WTC11 (cell line): Measurements from ENCODE around the gene FXYD3.

Experiments used
- HMGA2 ChIP-seq: fragments of 250-450 bp; sonication (Bioruptor Pico); IDR thresholded peaks from 2 replicates; pipeline ENCODE4 v1.4.0; 2021; ENCODE audit warnings: mild to moderate bottlenecking, moderate library complexity
- SMAD3 ChIP-seq: sonication (generic); formaldehyde crosslinking; IDR thresholded peaks from 2 replicates; pipeline ENCODE4 v1.8.0; 2022; ENCODE audit warnings: missing genetic modification reagents, mild to moderate bottlenecking, borderline replicate concordance
- TCF7 ChIP-seq: sonication (generic); formaldehyde crosslinking; IDR thresholded peaks from 2 replicates; pipeline ENCODE4 v1.8.0; 2022; ENCODE audit warnings: mild to moderate bottlenecking, low read depth, missing genetic modification reagents, moderate library complexity
- TEAD4 ChIP-seq: sonication (generic); formaldehyde crosslinking; IDR thresholded peaks from 2 replicates; pipeline ENCODE4 v1.8.0; 2022; ENCODE audit warnings: mild to moderate bottlenecking, missing genetic modification reagents
- TP53 ChIP-seq: sonication (generic); formaldehyde crosslinking; IDR thresholded peaks from 2 replicates; pipeline ENCODE4 v1.8.1; 2023; ENCODE audit warnings: mild to moderate bottlenecking, missing genetic modification reagents
- ZNF317 ChIP-seq: sonication (generic); formaldehyde crosslinking; IDR thresholded peaks from 2 replicates; pipeline ENCODE4 v1.8.1; 2023; ENCODE audit warnings: low read depth, mild to moderate bottlenecking, moderate library complexity, missing genetic modification reagents, borderline replicate concordance
- TF ChIP-seq, protein P1 (sequence below): fragments of 200-600 bp; IDR thresholded peaks from 2 replicates; pipeline ENCODE4 v1.8.0; 2022; ENCODE audit warnings: antibody characterized with exemption
- TF ChIP-seq, protein P2 (sequence below): sonication (generic); formaldehyde crosslinking; IDR thresholded peaks from 2 replicates; pipeline ENCODE4 v1.8.1; 2022; ENCODE audit warnings: missing genetic modification reagents, borderline replicate concordance
- TF ChIP-seq, protein P3 (sequence below): sonication (generic); formaldehyde crosslinking; IDR thresholded peaks from 2 replicates; pipeline ENCODE4 v1.8.0; 2022; ENCODE audit warnings: missing genetic modification reagents
- TF ChIP-seq, protein P4 (sequence below): sonication (generic); formaldehyde crosslinking; conservative IDR thresholded peaks from 2 replicates; pipeline ENCODE4 v1.8.1; 2022; ENCODE audit warnings: mild to moderate bottlenecking, missing genetic modification reagents
- TF ChIP-seq, protein P5 (sequence below): sonication (generic); formaldehyde crosslinking; IDR thresholded peaks from 2 replicates; pipeline ENCODE4 v1.8.0; 2022; ENCODE audit warnings: mild to moderate bottlenecking, missing genetic modification reagents
- TF ChIP-seq, protein P6 (sequence below): sonication (generic); formaldehyde crosslinking; IDR thresholded peaks from 2 replicates; pipeline ENCODE4 v1.8.1; 2023; ENCODE audit warnings: mild to moderate bottlenecking, missing genetic modification reagents, borderline replicate concordance

DNA sequence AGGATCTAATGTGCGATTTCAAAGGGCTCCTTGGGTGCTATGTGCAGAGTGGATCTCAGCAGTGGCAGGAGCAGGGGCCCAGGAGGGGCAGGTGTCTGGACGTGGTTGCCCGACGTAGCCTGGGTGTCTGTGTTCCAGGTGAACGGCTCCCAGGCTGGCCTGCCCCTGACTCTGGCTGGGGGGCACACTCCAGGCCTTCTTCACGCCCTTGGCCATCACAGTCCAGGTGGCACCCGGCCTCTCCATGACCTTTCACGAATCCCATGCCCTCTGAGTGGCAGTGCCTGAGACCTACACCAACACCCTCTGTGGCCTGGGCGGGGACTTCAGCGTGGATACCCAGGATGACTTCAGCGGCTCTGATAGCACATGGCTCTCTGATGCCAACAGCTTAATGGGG, 11.3 kb upstream of the FXYD3 start:
- TF ChIP-seq, protein P1, sequence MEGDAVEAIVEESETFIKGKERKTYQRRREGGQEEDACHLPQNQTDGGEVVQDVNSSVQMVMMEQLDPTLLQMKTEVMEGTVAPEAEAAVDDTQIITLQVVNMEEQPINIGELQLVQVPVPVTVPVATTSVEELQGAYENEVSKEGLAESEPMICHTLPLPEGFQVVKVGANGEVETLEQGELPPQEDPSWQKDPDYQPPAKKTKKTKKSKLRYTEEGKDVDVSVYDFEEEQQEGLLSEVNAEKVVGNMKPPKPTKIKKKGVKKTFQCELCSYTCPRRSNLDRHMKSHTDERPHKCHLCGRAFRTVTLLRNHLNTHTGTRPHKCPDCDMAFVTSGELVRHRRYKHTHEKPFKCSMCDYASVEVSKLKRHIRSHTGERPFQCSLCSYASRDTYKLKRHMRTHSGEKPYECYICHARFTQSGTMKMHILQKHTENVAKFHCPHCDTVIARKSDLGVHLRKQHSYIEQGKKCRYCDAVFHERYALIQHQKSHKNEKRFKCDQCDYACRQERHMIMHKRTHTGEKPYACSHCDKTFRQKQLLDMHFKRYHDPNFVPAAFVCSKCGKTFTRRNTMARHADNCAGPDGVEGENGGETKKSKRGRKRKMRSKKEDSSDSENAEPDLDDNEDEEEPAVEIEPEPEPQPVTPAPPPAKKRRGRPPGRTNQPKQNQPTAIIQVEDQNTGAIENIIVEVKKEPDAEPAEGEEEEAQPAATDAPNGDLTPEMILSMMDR: no peak
- TF ChIP-seq, protein P2, sequence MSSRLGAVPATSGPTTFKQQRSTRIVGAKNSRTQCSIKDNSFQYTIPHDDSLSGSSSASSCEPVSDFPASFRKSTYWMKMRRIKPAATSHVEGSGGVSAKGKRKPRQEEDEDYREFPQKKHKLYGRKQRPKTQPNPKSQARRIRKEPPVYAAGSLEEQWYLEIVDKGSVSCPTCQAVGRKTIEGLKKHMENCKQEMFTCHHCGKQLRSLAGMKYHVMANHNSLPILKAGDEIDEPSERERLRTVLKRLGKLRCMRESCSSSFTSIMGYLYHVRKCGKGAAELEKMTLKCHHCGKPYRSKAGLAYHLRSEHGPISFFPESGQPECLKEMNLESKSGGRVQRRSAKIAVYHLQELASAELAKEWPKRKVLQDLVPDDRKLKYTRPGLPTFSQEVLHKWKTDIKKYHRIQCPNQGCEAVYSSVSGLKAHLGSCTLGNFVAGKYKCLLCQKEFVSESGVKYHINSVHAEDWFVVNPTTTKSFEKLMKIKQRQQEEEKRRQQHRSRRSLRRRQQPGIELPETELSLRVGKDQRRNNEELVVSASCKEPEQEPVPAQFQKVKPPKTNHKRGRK (CRISPR knock-in tag): no peak
- TF ChIP-seq SMAD3 (no peak), ZNF317 (CRISPR knock-in tag) (no peak), HMGA2 (CRISPR knock-in tag) (no peak), TP53 (CRISPR knock-in tag) (no peak), TCF7 (CRISPR knock-in tag) (no peak), TEAD4 (CRISPR knock-in tag) (no peak)
- TF ChIP-seq, protein P3, sequence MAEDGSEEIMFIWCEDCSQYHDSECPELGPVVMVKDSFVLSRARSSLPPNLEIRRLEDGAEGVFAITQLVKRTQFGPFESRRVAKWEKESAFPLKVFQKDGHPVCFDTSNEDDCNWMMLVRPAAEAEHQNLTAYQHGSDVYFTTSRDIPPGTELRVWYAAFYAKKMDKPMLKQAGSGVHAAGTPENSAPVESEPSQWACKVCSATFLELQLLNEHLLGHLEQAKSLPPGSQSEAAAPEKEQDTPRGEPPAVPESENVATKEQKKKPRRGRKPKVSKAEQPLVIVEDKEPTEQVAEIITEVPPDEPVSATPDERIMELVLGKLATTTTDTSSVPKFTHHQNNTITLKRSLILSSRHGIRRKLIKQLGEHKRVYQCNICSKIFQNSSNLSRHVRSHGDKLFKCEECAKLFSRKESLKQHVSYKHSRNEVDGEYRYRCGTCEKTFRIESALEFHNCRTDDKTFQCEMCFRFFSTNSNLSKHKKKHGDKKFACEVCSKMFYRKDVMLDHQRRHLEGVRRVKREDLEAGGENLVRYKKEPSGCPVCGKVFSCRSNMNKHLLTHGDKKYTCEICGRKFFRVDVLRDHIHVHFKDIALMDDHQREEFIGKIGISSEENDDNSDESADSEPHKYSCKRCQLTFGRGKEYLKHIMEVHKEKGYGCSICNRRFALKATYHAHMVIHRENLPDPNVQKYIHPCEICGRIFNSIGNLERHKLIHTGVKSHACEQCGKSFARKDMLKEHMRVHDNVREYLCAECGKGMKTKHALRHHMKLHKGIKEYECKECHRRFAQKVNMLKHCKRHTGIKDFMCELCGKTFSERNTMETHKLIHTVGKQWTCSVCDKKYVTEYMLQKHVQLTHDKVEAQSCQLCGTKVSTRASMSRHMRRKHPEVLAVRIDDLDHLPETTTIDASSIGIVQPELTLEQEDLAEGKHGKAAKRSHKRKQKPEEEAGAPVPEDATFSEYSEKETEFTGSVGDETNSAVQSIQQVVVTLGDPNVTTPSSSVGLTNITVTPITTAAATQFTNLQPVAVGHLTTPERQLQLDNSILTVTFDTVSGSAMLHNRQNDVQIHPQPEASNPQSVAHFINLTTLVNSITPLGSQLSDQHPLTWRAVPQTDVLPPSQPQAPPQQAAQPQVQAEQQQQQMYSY (CRISPR knock-in tag): no peak
- TF ChIP-seq, protein P4, sequence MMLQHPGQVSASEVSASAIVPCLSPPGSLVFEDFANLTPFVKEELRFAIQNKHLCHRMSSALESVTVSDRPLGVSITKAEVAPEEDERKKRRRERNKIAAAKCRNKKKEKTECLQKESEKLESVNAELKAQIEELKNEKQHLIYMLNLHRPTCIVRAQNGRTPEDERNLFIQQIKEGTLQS (CRISPR knock-in tag): no peak
- TF ChIP-seq, protein P5, sequence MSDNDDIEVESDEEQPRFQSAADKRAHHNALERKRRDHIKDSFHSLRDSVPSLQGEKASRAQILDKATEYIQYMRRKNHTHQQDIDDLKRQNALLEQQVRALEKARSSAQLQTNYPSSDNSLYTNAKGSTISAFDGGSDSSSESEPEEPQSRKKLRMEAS: no peak
- TF ChIP-seq, protein P6, sequence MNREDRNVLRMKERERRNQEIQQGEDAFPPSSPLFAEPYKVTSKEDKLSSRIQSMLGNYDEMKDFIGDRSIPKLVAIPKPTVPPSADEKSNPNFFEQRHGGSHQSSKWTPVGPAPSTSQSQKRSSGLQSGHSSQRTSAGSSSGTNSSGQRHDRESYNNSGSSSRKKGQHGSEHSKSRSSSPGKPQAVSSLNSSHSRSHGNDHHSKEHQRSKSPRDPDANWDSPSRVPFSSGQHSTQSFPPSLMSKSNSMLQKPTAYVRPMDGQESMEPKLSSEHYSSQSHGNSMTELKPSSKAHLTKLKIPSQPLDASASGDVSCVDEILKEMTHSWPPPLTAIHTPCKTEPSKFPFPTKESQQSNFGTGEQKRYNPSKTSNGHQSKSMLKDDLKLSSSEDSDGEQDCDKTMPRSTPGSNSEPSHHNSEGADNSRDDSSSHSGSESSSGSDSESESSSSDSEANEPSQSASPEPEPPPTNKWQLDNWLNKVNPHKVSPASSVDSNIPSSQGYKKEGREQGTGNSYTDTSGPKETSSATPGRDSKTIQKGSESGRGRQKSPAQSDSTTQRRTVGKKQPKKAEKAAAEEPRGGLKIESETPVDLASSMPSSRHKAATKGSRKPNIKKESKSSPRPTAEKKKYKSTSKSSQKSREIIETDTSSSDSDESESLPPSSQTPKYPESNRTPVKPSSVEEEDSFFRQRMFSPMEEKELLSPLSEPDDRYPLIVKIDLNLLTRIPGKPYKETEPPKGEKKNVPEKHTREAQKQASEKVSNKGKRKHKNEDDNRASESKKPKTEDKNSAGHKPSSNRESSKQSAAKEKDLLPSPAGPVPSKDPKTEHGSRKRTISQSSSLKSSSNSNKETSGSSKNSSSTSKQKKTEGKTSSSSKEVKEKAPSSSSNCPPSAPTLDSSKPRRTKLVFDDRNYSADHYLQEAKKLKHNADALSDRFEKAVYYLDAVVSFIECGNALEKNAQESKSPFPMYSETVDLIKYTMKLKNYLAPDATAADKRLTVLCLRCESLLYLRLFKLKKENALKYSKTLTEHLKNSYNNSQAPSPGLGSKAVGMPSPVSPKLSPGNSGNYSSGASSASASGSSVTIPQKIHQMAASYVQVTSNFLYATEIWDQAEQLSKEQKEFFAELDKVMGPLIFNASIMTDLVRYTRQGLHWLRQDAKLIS (CRISPR knock-in tag): no peak
